HG03108 (cell line): ENCODE results near the gene SETBP1.

Experiments
- ATAC-seq: cut with Tn5 transposase; IDR thresholded peaks from one replicate; pipeline ENCODE4 v1.9.1; 2021; ENCODE audit warnings: moderate library complexity; ENCODE audit not compliant: unreplicated experiment

The SETBP1 gene

GRCh38 chr18:44859263-44859662 lies 178.6 kb downstream of the SETBP1 start:
- no peak for ATAC-seq

GRCh38 chr18:44859751-44860439 lies 179.2 kb downstream of the SETBP1 start:
- no peak for ATAC-seq

- no peak for ATAC-seq
Observed at GRCh38 chr18:44862112-44862511, 181.4 kb downstream of the SETBP1 start.

- no peak for ATAC-seq
Observed at GRCh38 chr18:44866103-44866502, 185.4 kb downstream of the SETBP1 start.

GRCh38 chr18:44869533-44869932 lies 188.8 kb downstream of the SETBP1 start:
- ATAC-seq: no peak

- ATAC-seq: no peak
Observed at GRCh38 chr18:44870631-44871502, 190.2 kb downstream of the SETBP1 start.

GRCh38 chr18:44871771-44872170 lies 191.1 kb downstream of the SETBP1 start:
- no peak for ATAC-seq

GRCh38 chr18:44876024-44876423 lies 195.3 kb downstream of the SETBP1 start:
- no peak for ATAC-seq

GRCh38 chr18:44876755-44877154 lies 196.1 kb downstream of the SETBP1 start:
- no peak for ATAC-seq

- no peak for ATAC-seq
Observed at GRCh38 chr18:44878335-44878734, 197.6 kb downstream of the SETBP1 start.

- no peak for ATAC-seq
Observed at GRCh38 chr18:44880170-44880569, 199.5 kb downstream of the SETBP1 start.

- ATAC-seq: no peak
Observed at GRCh38 chr18:44881461-44882162, 200.9 kb downstream of the SETBP1 start.

GRCh38 chr18:44882163-44882868 lies 201.6 kb downstream of the SETBP1 start:
- ATAC-seq: no peak

GRCh38 chr18:44883671-44884070 lies 203.0 kb downstream of the SETBP1 start:
- no peak for ATAC-seq

GRCh38 chr18:44884431-44884830 lies 203.7 kb downstream of the SETBP1 start:
- ATAC-seq: no peak

- no peak for ATAC-seq
Observed at GRCh38 chr18:44885507-44885906, 204.8 kb downstream of the SETBP1 start.

- ATAC-seq: peak; percentile 81
Observed at GRCh38 chr18:44887227-44887631, 206.5 kb downstream of the SETBP1 start.

GRCh38 chr18:44889111-44889510 lies 208.4 kb downstream of the SETBP1 start:
- ATAC-seq: no peak

- ATAC-seq: no peak
Observed at GRCh38 chr18:44893045-44893706, 212.5 kb downstream of the SETBP1 start.

- no peak for ATAC-seq
Observed at GRCh38 chr18:44893966-44894365, 213.3 kb downstream of the SETBP1 start.
